GM12892 (cell line): ENCODE data around the gene MUC7.

Source experiments
- POLR2A ChIP-seq: IDR thresholded peaks from 2 replicates; pipeline ENCODE4 v1.6.1; 2011; ENCODE audit warnings: low read depth, low read length, control low read depth
- POLR2AphosphoS5 ChIP-seq: IDR thresholded peaks from 2 replicates; pipeline ENCODE4 v1.6.1; 2011; ENCODE audit warnings: low read depth, low read length, control low read depth

- TF ChIP-seq POLR2AphosphoS5 (no peak), POLR2A (no peak)
Observed at GRCh38 chr4:70505151-70505748, 33.3 kb downstream of the MUC7 start.
